ENCODE results near the gene PLXNA4.

- TF ChIP-seq POLR2A (IDR thresholded peaks at IDR 0.05) (no peak), CTCF (IDR thresholded peaks at IDR 0.05) (no peak)
Observed at GRCh38 chr7:132122901-132123300, 453.4 kb downstream of the PLXNA4 start.
